NCI-H510A treated with DMSO at 0.1 percent for 48 hours (cell line): ENCODE data around the gene ZCCHC7.
"Not testable (repeated sequence)": the region's sequence is repeated elsewhere in the genome, so short reads cannot be mapped to it uniquely, and the experiment has no call there.

Experiments
- DNase-seq: peaks from one replicate; lab custom pipeline; 2025; lab: John Stamatoyannopoulos, UW

The ZCCHC7 gene

DNA sequence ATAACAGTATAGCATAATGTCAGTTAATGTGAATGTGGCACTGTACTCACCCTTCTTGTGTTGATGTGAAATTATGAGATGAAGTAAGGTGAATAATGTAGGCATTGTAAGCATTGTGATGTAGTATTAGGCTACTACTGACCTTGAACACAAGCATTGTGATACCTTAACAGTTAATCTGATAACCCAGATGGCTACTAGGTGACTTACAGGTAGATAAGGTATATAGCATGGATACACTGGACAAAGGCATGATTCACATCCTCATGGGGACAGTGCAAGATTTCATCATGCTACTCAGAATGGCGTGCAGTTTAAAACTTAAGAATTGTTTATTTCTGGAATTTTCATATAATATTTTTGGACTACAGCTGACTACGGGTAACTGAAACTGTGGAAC is 134.8 kb downstream of the ZCCHC7 start:
- no peak for DNase-seq

DNA sequence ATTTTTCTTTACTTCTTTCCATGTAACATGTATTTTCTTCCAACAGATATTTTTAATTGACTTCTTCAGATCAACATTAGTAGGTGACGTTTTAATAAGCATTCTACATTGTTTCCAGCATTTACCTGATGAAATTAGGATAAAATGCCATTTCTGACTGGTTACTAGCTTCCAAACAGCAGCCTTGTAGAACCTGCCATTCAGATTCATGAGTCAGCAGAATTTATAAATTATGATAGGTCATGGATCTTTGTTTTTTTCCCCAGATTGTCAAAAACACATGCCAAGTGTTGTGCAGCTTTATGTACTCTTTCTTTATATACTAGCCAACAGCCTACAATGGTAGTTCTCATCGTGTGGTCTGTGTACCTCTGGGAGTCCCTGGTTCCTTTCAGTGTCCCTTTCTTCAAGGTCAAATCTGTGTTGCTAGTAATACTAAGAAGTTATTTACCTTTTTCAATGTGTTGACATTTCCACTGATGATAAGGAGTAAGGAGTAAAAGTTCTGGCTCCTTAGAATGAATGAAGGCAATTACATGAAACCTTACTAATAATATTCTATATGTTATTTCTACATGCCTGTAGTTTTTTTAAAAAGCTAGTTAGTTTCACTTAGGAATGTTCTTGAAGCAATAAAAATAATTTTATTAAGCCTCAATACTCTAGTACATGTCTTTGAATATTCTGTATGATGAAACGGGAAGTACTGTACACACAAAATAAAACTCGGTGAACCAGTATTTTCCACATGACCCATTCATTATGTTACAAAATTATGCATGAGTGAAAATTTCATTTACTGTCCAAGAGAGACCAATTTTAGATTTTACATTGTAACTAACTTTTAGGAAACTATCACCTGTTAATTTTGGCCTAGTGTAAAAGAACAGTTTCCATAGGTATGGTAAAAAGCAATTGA is 135.8 kb downstream of the ZCCHC7 start:
- DNase-seq, result no peak

DNA sequence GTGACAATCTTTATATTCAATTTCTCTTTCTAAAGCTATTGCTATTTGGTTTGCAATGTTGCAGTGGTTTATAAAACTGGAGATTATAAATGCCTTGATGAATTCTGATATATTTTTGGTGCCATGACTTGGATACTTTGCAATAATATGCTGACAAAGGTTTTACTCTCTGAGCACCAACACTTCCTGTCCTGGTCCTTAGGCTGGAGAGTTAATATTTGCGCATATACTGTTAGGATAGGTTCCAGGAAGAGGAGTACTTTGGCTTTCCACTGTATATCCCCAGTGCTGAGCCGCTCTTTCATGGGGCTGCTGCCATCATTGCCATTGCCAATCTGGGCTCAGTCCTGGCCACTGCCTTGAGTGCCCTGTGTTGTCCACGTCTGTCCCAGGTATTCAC is 139.6 kb downstream of the ZCCHC7 start:
- DNase-seq, result peak; percentile 38

DNA sequence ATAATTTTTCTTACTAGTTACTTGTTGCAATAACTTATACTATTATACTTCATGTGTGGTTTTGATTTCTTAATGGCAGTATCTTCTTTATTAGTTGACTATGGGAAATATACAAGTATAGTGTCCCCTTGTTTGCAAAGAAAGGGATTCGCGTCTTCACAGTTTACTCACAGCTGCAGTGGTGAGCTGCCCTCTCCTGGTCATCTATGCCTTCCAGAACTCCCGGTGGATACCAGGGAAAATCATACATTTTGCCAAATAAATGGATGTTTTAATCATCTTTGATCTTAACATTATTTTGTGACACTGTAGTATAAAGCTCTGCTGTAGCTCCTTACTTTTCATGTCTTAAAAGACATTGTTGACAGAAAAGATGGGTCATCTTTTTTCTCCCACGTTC is 142.0 kb downstream of the ZCCHC7 start:
- no peak for DNase-seq

DNA sequence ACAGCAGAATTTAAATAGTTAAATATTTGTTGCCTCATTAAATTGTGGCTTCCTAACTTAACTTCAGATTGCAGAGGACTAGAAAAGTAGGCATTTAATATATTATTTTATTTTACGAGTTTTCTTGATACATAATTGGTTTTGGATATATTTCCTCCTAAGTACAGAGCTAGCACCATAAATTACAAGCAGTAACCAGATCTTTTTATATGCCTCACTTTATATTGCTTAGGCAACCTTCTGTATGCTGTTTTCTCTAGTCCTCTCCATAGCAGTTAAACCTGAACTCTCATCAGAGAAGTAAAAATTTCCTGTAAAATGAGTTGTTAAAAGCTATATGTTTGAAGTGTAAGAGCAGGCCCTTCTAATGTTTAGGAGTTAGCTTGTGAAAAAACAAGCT is 144.2 kb downstream of the ZCCHC7 start:
- no peak for DNase-seq

DNA sequence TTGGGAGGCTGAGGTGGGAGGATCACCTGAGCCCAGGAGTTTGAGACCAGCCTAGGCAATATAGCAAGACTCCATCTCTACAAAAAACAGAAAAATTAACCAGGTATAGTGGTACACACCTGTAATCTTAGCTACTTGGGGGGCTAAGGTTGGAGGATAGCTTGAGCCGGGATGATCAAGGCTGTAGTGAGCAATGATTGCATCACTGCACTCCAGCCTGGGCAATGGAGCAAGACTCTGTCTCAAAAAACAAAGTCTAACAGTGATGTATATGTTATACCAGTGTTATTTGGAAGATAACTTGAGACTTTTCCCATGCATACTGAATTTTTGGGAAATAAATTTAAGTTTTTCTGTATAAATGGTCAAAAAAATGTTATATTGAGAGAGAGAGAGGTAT is 146.3 kb downstream of the ZCCHC7 start:
- no peak for DNase-seq

DNA sequence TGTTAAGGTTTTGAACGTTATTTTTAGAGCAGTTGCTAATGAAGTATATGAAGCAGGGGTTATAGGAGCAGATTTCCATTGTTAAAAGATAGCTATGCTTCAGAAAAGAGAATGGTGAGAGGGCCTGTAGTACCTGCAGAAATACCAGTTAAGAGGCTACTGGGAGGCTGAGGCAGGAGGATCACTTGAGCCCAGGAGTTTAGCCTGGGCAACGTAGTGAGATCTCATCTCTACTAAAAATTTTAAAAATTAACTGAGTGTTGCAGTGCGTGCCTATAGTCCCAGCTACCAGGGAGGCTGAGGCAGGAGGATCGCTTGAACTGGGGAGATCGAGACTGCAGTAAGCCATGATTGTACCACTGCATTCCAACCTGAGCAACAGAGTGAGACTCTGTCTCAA is 148.8 kb downstream of the ZCCHC7 start:
- no peak for DNase-seq

DNA sequence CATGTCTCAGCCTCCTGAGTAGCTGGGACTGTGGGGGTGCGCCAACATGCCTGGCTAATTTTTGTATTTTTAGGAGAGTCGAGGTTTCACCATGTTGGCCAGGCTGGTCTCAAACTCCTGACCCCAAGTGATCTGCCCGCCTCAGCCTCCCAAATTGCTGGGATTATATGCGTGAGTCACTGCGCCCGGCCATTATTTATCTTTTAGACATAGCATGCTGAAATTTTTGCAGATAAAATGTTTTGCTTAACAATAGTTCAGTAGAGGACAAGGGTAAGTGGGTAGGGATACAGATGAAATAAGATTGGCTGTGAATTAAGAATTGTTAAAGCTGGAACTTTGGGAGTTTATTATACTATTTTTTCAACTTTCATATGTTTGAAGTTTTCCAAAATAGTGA is 151.3 kb downstream of the ZCCHC7 start:
- no peak for DNase-seq

DNA sequence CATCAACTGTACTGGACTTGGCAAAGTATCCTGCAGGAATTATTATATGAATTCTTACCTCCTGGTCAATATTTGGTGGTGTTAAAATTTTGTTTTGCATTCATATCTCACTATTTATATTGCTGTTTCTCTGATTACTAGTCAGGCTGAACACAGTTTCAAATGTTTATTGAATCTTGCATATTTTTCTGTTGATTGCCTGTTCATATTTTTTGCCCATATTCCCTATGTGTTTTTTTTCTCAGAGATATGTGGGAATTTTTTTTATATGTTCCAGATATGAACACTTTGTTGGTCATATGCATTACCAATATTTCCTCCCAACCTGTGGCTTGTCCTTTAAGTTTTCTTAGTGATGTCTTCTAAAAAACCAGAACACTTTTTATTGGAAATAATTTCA is 153.2 kb downstream of the ZCCHC7 start:
- no peak for DNase-seq

DNA sequence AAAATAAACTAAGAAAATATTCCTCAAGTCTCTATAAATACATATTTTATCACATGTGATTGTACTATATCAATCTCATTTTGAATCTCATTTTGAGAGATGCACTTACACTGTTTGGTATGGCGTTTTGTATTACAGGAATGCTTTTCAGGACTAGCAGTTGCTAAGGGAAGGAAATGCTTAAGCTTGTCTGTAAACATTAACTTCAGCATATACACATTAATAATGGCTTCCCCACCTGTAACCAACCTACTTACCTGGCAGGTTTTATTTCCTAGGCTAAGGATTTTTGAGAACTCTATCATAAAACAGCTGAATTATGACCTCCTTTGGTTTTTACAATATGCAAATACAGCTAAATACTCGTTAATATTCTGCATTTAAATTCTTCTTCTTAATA is 161.2 kb downstream of the ZCCHC7 start:
- peak; percentile 29 for DNase-seq

DNA sequence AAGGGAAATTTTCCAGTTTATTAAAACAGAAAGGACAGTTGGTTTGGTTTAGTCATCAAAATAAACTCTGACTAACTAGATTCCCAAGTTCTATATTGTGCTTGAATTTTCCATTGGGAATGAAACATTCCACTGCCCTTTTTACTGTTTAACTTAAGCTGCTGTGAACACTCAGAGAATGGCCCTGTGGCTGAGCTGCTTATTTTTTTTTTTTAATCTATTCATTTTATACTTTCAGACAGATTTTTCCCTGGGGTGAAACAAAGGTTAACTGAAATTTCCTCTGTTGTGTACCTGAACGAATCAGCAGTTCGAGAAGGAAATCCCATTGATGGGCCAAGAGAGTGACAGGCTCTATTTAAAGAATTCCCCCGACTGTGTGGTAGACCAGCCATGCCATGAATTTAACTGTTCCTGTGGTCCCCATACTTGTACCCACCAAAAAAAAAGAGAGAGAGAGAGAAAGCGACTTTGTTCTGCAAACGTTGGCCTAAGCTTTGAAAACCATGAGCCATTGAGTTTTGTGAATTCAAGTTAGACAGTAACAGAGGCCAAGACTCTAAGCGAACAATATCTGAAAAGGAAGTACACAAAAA is 163.5 kb downstream of the ZCCHC7 start:
- no peak for DNase-seq

DNA sequence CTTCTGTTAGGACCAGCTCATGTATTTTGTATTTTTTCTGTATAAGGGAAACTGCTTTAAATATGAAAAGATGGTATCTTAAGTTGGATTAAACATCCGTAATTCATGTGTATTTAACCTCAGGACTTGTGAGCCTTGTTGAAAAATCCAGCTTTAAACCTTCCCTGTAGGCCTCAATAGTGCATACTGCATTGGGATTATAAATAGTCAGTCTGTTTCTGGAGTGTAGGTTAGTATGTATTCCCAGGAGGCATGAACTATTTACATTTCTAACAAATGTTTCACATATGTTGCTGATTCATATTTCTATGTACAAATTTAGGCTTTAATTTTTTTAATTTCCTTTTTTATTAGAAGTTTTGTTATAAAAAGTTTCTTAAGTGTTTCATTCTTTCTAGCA is 164.3 kb downstream of the ZCCHC7 start:
- no peak for DNase-seq

DNA sequence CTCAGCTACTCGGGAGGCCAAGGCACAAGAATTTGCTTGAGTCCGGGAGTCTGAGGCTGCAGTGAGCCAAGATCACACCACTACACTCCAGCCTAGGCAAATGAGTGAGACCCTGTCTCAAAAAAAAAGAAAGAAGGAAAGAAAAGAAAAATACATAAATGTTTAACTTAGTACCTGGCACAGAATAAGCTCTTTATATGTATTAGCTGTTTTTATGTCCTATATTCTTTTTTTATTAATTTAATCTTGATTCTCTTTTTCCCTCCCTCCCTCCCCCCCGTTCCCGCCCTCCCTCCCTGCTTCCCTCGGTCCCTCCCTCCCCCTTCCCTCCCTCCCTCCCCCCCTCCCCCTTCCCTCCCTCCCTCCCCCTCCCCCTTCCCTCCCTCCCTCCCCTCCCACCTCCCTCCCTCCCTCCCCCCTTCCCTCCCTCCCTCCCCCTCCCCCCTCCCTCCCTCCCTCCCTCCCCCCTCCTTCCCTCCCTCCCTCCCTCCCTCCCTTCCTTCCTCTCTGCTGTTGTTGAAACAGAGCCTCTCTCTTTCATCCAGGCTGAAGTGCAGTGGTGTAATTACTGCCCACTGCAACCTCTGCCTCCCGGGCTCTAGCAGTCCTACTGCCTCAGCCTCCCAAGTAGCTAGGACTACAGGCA is 166.3 kb downstream of the ZCCHC7 start:
- no peak for DNase-seq

DNA sequence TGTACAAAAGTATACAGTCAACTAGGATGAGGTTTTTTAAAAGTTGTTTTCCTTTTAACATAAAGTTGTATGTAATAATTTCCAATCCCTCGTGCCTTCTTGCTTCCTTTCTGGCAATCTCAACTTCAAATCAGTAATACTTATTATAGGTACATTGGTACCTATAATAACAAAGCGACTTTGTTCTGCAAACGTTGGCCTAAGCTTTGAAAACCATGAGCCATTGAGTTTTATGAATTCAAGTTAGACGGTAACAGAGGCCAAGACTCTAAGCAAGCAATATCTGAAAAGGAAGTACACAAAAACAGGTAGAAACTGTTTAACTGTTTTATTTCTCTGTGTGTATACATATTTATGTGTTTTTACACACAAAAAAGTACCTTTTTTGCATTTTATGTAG is 166.9 kb downstream of the ZCCHC7 start:
- no peak for DNase-seq

DNA sequence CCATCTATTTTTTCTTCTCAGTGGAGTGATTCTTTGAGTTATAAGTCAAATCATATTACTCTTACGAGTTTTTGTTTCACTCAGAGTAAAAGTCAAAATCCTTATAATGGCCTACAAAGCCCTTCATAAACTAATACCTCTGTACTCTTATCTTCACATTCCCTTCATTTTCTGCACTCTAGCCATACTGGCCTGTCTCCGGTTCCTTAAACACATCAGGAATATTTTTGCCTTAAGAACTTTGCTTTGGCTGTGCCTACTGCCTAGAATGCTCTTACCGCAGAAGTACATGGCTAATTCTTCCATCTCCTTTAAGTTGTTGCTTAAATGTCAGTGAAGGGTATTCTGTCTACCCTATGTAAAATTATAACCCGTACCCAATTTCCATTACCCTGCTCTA is 169.3 kb downstream of the ZCCHC7 start:
- DNase-seq, result no peak

DNA sequence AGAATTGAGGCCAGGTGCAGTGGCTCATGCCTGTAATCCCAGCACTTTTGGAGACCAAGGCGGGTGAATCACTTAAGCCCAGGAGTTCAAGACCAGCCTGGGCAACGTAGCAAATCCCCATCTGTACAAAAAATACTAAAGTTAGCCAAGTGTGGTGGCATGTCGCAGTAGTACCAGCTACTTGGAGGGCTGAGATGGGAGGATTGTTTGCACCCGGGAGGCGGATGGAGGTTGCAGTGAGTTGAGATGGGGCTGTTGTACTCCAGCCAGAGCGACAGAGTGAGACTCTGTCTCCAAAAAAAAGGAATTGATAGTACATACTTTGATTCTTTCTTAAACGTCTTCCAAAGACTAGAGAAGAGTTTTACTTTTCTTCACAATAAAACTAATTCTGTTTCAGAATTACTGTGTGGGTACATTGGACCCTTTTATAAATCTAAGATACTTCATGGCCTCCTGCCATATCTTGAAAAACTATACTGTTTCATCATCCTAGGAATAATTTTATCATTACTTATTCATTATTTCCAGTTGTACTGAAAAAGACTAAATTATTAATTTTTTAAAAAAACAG is 170.1 kb downstream of the ZCCHC7 start:
- DNase-seq, result no peak

DNA sequence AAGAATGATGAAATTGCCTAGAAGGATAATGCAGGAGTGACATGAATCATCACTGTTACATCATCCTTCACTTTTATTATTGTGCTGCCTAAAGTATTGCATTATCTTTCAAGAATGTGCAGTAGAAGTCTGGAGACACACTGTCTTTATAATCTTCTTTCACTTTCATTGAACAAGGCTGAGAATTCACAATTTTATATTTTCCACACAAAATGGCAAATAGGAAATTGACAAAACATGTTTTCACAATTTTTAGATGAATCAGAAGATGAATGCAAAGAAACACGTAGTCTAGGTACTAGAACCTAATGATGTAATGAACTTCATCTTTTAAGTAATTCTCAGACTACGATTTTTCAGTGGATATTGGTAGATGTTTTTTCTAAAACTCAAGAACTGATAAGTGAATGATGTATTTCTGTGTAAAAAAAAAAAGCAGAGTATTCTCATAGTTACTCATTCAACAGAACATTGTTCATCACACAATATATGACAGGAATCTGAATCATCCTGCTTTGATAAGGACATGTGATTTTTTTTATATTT is 170.6 kb downstream of the ZCCHC7 start:
- DNase-seq, result no peak

DNA sequence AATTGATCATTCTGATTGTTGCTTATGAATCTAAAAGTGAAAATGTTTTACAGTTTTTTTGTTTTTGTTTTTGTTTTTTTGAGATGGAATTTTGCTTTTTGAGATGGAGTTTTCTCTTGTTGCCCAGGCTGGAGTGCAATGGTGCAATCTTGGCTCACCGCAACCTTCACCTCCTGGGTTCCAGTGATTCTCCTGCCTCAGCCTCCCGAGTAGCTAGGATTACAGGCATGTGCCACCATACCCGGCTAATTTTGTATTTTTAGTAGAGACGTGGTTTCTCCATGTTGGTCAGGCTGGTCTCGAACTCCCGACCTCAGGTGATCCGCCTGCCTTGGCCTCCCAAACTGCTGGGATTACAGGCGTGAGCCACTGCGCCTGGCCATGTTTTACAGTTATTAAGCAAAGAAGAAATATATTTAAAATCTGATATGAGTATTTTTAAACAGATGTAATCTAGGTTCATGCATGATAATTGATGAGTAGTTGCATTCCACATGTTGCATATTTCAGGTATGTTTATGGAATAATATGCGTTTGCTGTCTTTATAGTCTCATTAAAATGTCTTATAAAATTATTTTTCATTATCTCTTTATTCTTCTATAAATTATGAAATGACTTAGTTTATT is 171.4 kb downstream of the ZCCHC7 start:
- DNase-seq, result not testable (repeated sequence)

DNA sequence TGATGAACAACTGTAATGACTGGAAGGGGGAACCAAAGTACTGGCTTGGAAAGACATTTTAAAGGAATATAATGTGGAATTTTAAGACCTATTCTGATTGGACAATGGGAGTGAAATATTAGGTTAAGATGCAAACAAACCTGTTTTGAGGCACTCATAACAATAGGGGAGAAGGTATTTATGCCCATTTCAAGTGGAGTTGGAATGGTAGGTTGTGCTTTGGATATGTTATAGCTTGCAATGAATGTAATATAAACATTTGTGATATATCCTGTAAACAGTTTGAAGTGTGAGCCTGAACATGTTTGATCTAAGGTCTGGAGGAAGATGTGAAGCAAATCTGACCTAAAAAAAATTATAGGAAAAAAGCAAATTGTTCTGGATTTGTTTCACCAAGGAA is 172.5 kb downstream of the ZCCHC7 start:
- no peak for DNase-seq

DNA sequence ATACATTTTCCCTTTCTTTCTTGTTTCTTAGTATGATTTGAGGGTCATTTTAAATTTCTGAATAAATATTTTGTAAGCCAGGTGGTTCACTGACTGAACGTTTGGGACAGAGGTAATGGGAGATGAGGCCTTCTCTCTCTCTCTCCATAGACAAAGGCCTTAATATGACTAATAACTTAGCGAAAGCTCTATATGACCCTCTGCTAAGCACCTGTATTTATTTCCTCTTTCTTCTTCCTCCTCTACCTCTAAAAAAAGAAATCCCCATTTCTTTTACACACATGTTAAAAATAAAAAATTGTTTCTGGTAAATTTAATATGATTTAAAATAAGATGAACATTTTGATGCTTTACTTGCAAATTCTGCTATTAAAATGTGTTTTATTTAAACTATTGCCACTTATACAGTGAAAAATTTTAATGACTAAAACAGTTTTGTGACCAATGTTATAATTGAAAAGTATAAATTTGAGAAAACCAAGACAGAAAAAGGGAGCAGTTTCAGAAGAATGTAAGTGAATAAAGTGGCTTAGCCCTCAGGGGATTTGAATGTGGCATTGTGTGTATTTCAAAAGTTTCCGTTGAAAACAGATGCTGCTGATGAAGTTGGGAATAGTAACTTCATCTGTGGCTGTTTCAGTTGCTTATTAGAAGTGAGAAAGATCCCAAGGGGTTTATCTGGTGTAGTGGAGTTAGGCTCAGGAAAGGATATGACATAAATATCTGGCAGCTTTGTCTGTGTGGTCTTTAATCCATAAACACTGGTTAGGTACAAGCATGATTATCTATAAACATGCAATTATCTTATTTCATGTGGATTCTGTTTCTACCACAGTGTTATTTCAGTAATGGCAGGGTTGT is 173.5 kb downstream of the ZCCHC7 start:
- no peak for DNase-seq

DNA sequence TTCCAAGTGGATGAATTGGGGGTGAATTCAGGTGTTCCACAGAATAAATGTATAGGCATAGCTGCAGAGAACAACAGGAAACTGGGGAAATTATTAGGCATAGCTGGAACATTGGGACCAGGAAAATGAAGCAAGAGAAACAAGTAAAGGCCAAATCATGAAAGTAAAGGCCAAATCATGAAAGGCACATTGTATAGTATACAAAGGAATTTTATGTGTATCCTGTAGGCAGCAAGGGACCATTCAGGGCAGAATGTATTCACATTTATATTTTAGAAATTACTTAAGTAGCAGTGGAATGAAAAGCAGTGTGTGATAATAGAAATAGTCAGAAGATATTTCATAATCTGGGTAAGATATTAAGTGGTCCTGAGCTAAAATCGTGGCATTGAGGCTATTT is 174.8 kb downstream of the ZCCHC7 start:
- DNase-seq, result no peak
